ENCODE results near the gene SLC22A17. TPM values are rescaled to one million over a fixed set of nuclear protein-coding genes. Genes with fewer than 3 reads are reported as not detected.

Gene SLC22A17
- total RNA-seq, 1 donor from 2014 or later, result 2.0 TPM

- ATAC-seq, result no peak
Observed at GRCh38 chr14:23361763-23362162, 9.1 kb upstream of the SLC22A17 start.

- no peak for ATAC-seq
Observed at GRCh38 chr14:23361320-23361719, 8.6 kb upstream of the SLC22A17 start.

- ATAC-seq, result no peak
Observed at GRCh38 chr14:23360496-23360895, 7.8 kb upstream of the SLC22A17 start.

- no peak for ATAC-seq
Observed at GRCh38 chr14:23359722-23360447, 7.2 kb upstream of the SLC22A17 start.

- ATAC-seq, result no peak
Observed at GRCh38 chr14:23359167-23359626, 6.5 kb upstream of the SLC22A17 start.

GRCh38 chr14:23358553-23359166, 6.0 kb upstream of the SLC22A17 start:
- ATAC-seq, result no peak

GRCh38 chr14:23358042-23358441, 5.4 kb upstream of the SLC22A17 start:
- no peak for ATAC-seq

- ATAC-seq, result no peak
Observed at GRCh38 chr14:23357261-23357660, 4.6 kb upstream of the SLC22A17 start.

GRCh38 chr14:23356662-23357061, 4.0 kb upstream of the SLC22A17 start:
- no peak for ATAC-seq

- no peak for ATAC-seq
Observed at GRCh38 chr14:23355871-23356435, 3.3 kb upstream of the SLC22A17 start.

- ATAC-seq, result no peak
Observed at GRCh38 chr14:23354990-23355389, 2.3 kb upstream of the SLC22A17 start.

- ATAC-seq, result no peak
Observed at GRCh38 chr14:23353433-23353780, 720 bp upstream of the SLC22A17 start.

GRCh38 chr14:23351681-23352505, 794 bp downstream of the SLC22A17 start:
- no peak for ATAC-seq

GRCh38 chr14:23349156-23349845, 3.4 kb downstream of the SLC22A17 start:
- no peak for ATAC-seq

GRCh38 chr14:23348297-23348655, 4.4 kb downstream of the SLC22A17 start:
- no peak for ATAC-seq

GRCh38 chr14:23347406-23348296, 5.0 kb downstream of the SLC22A17 start:
- ATAC-seq, result no peak

- ATAC-seq, result no peak
Observed at GRCh38 chr14:23346693-23347405, 5.8 kb downstream of the SLC22A17 start.

GRCh38 chr14:23345987-23346692, 6.5 kb downstream of the SLC22A17 start:
- no peak for ATAC-seq

- no peak for ATAC-seq
Observed at GRCh38 chr14:23344481-23344880, 8.2 kb downstream of the SLC22A17 start.

Data from esophagus mucosa (tissue), 1 donor.